Liver (tissue), 9 donors: Measurements from ENCODE around the gene PEAK1. TPM values are rescaled to one million over a fixed set of nuclear protein-coding genes. Genes with fewer than 3 reads are reported as not detected.

Experiments used
- DNase-seq: peaks from one replicate; pipeline ENCODE4 v3.0.0-alpha.2; 2017; ENCODE audit warnings: low spot score
- H3K27ac ChIP-seq, 2 donors: one replicate each; pipeline ENCODE4 v1.7.0; 2013; ENCODE audit warnings: inconsistent platforms in 2 of 2, low read length in 2 of 2, control low read depth in 1 of 2, low read depth in 1 of 2, mild to moderate bottlenecking in 1 of 2
- H3K27me3 ChIP-seq, 4 donors: one replicate each; pipeline versions ENCODE4 v1.6.1 to v1.7.0; 2013; ENCODE audit warnings: low read length in 3 of 4, inconsistent platforms in 1 of 4, mild to moderate bottlenecking in 1 of 4, moderate library complexity in 1 of 4; ENCODE audit not compliant: control insufficient read depth in 4 of 4, insufficient read depth in 4 of 4
- H3K36me3 ChIP-seq, 4 donors: one replicate each; pipeline versions ENCODE4 v1.6.1 to v1.7.0; 2013; ENCODE audit warnings: low read length in 3 of 4, mild to moderate bottlenecking in 3 of 4, low read depth in 1 of 4, moderate library complexity in 1 of 4; ENCODE audit not compliant: control insufficient read depth in 4 of 4, insufficient read depth in 3 of 4
- H3K4me1 ChIP-seq, 4 donors: one replicate each; pipeline versions ENCODE4 v1.6.1 to v1.7.0; 2013; ENCODE audit warnings: low read length in 3 of 4, mild to moderate bottlenecking in 3 of 4, moderate library complexity in 1 of 4; ENCODE audit not compliant: control insufficient read depth in 4 of 4, insufficient read depth in 4 of 4
- H3K4me3 ChIP-seq, 3 donors: one replicate each; pipeline versions ENCODE4 v1.6.1 to v1.7.0; 2013; ENCODE audit warnings: low read length in 3 of 3, control low read depth in 1 of 3, low read depth in 1 of 3, mild to moderate bottlenecking in 1 of 3
- H3K9ac ChIP-seq, 2 donors: one replicate each; pipeline ENCODE4 v1.7.0; 2013; ENCODE audit warnings: low read length in 2 of 2, mild to moderate bottlenecking in 2 of 2, moderate library complexity in 2 of 2, control low read depth in 1 of 2, low read depth in 1 of 2
- H3K9me3 ChIP-seq, 4 donors: one replicate each; pipeline versions ENCODE4 v1.6.1 to v1.7.0; 2013; ENCODE audit warnings: low read length in 3 of 4; ENCODE audit not compliant: control insufficient read depth in 4 of 4
- EGR1 ChIP-seq, 2 donors: IDR thresholded peaks; 2 replicates each; pipeline ENCODE4 v1.6.1; 2016 to 2018; ENCODE audit warnings: antibody characterized with exemption in 2 of 2, low read depth in 2 of 2
- FOXA1 ChIP-seq: IDR thresholded peaks from 2 replicates; pipeline ENCODE4 v1.6.1; 2016; ENCODE audit warnings: antibody characterized with exemption
- FOXA2 ChIP-seq: IDR thresholded peaks from 2 replicates; pipeline ENCODE4 v1.6.1; 2016; ENCODE audit warnings: antibody characterized with exemption
- GABPA ChIP-seq, 2 donors: IDR thresholded peaks in 1 of 2; conservative IDR thresholded peaks in 1 of 2; 2 replicates each; pipeline ENCODE4 v1.6.1; 2016; ENCODE audit warnings: antibody characterized with exemption in 2 of 2, mild to moderate bottlenecking in 1 of 2, moderate library complexity in 1 of 2
- HNF4A ChIP-seq, 2 donors: conservative IDR thresholded peaks; 2 replicates each; pipeline ENCODE4 v1.6.1; 2016; ENCODE audit warnings: antibody characterized with exemption in 2 of 2, mild to moderate bottlenecking in 2 of 2
- HNF4G ChIP-seq: IDR thresholded peaks from 2 replicates; pipeline ENCODE4 v1.6.1; 2016; ENCODE audit warnings: antibody characterized with exemption
- JUND ChIP-seq, 2 donors: IDR thresholded peaks; 2 replicates each; pipeline ENCODE4 v1.6.1; 2016; ENCODE audit warnings: antibody characterized with exemption in 2 of 2
- NR2F2 ChIP-seq: IDR thresholded peaks from 2 replicates; pipeline ENCODE4 v1.6.1; 2016; ENCODE audit warnings: antibody characterized with exemption
- RAD21 ChIP-seq, 2 donors: IDR thresholded peaks; 2 replicates each; pipeline ENCODE4 v1.6.1; 2016; ENCODE audit warnings: antibody characterized with exemption in 2 of 2, mild to moderate bottlenecking in 2 of 2
- RXRA ChIP-seq, 2 donors: IDR thresholded peaks; 2 replicates each; pipeline ENCODE4 v1.6.1; 2017 to 2018; ENCODE audit warnings: antibody characterized with exemption in 2 of 2, mild to moderate bottlenecking in 1 of 2
- SP1 ChIP-seq: IDR thresholded peaks from 2 replicates; pipeline ENCODE4 v1.6.1; 2018; ENCODE audit warnings: antibody characterized with exemption, mild to moderate bottlenecking
- TAF1 ChIP-seq: conservative IDR thresholded peaks from 2 replicates; pipeline ENCODE4 v1.6.1; 2016; ENCODE audit warnings: antibody characterized with exemption, mild to moderate bottlenecking
- YY1 ChIP-seq: IDR thresholded peaks from 2 replicates; pipeline ENCODE4 v1.6.1; 2016; ENCODE audit warnings: antibody characterized with exemption, mild to moderate bottlenecking
- WGBS: extraction: QIAGEN DNeasy Blood & Tissue Kit; methylation state at CpG from one replicate; pipeline ENCODE4 v1.1.7; 2013; 5-methylcytosine and 5-hydroxymethylcytosine counted together
- polyA plus RNA-seq, 2 donors: library from polyadenylated mRNA; stranded (reverse) in 1 of 2; unstranded in 1 of 2; fragments of 200-250 nt in 1 of 2; fragments of >200 nt in 1 of 2; fragmentation: Nextera tagmentation in 1 of 2; extraction: Ambion mirVana in 1 of 2; gene quantifications; one replicate each; pipeline versions ENCODE4 v1.2.1 to v1.2.3, GENCODE V29; 2013 to 2015
- total RNA-seq, 2 donors: library from RNA; depleted of rRNA; stranded (reverse); fragments of >200 nt; gene quantifications; one replicate each; pipeline ENCODE4 v1.2.3, GENCODE V29; 2014
- TF ChIP-seq, protein P1 (sequence below): IDR thresholded peaks from 2 replicates; pipeline ENCODE4 v1.6.1; 2016; ENCODE audit warnings: antibody characterized with exemption
- TF ChIP-seq, protein P2 (sequence below): IDR thresholded peaks from 2 replicates; pipeline ENCODE4 v1.6.1; 2016; ENCODE audit warnings: antibody characterized with exemption
- TF ChIP-seq, protein P3 (sequence below): IDR thresholded peaks from 2 replicates; pipeline ENCODE4 v1.6.1; 2016; ENCODE audit warnings: antibody characterized with exemption
- TF ChIP-seq, protein P4 (sequence below): IDR thresholded peaks from 2 replicates; pipeline ENCODE4 v1.6.1; 2016; ENCODE audit warnings: antibody characterized with exemption, mild to moderate bottlenecking
- donor health status: healthy.
- donor health status: healthy.
- donor health status: healthy.
- donor health status: healthy.
- donor health status: healthy.

Gene PEAK1
- total and polyA plus RNA-seq, 4 donors: 1.8 to 14.9 (median 5.8) TPM

DNA sequence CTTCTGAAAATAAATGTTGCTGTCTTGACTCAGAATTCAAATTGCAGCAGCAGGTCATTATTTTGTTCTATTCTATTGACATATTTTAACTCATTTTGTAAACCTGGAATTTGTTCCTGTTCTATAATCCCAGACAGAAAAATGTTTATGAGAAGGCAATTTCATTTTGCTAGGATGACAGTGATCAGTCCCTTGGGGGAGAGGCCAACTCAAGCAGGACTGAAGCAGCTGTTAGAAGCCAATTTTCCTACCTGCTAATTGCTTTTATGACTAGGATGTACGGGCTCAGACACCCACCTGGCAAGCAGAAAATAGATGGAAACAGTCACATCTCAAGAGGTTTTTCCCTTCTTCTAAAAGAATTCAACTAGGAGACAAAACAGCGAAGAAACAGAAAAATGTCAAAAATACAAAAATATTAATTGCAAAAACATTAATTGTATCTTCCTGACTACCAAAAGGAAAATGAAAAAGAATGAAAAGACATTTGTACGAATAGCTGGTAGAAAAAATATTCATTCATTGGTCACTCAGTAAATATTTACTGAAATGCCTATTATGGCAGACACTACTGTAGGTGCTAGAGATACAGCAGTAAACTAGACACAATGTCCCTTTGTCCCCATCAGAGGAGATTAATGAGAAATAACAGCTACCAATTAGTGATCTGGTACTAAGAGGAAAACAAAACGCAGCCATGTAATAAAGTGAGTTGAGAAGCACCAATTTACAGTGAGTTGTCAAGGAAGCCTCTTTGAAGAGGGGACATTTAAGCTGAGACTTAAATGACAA lies 73.5 kb downstream of the PEAK1 start:
- Histone ChIP-seq H3K36me3 (no peaks in the 10 kb centered on the region), H3K4me3 (no peak overlapping the region), H3K27ac (no peak overlapping the region), H3K9ac (no peak overlapping the region), H3K27me3 (no peaks in the 10 kb centered on the region), H3K9me3 (no peaks in the 10 kb centered on the region), H3K4me1 (no peaks in the 10 kb centered on the region)
- no peak for DNase-seq
- WGBS: 95% methylated on average over 4 of the region's 4 CpGs
- TF ChIP-seq GABPA (IDR thresholded peaks at IDR 0.05 in 1 of 2, conservative IDR thresholded peaks at IDR 0.05 in 1 of 2): no peak
- no peak for TF ChIP-seq RXRA (IDR thresholded peaks at IDR 0.05)
- TF ChIP-seq HNF4A (conservative IDR thresholded peaks at IDR 0.05): no peak
- no peak for TF ChIP-seq RAD21 (IDR thresholded peaks at IDR 0.05)
- TF ChIP-seq YY1: no peak
- TF ChIP-seq FOXA1: no peak
- TF ChIP-seq, protein P1, sequence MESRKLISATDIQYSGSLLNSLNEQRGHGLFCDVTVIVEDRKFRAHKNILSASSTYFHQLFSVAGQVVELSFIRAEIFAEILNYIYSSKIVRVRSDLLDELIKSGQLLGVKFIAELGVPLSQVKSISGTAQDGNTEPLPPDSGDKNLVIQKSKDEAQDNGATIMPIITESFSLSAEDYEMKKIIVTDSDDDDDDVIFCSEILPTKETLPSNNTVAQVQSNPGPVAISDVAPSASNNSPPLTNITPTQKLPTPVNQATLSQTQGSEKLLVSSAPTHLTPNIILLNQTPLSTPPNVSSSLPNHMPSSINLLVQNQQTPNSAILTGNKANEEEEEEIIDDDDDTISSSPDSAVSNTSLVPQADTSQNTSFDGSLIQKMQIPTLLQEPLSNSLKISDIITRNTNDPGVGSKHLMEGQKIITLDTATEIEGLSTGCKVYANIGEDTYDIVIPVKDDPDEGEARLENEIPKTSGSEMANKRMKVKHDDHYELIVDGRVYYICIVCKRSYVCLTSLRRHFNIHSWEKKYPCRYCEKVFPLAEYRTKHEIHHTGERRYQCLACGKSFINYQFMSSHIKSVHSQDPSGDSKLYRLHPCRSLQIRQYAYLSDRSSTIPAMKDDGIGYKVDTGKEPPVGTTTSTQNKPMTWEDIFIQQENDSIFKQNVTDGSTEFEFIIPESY: no peak

DNA sequence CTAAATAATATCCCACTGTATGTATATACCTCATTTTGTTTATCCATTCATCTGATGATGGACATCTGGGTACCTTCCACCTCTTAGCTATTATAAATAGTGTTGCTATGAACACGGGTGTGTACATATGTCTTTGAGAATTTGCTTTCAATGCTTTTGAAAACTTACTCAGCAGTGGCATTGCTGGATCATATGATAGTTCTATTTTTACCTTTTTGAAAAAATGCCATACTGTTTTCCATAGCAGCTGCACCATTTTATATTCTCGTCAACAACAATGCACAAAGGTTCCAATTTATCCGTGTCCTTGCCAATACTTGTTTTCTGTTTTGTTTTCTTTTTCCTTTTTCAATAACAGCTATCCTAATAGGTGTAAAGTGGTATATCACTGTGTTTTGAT lies 77.1 kb downstream of the PEAK1 start:
- Histone ChIP-seq H3K36me3 (no peaks in the 10 kb centered on the region), H3K27ac (no peak overlapping the region), H3K9ac (no peak overlapping the region), H3K27me3 (no peaks in the 10 kb centered on the region), H3K4me1 (no peaks in the 10 kb centered on the region), H3K9me3 (no peaks in the 10 kb centered on the region), H3K4me3 (no peak overlapping the region)
- WGBS: 93% methylated on average over 3 of the region's 3 CpGs
- no peak for TF ChIP-seq HNF4G
- TF ChIP-seq EGR1 (IDR thresholded peaks at IDR 0.05; ENCODE audit: low read depth in 2 of 2): no peak
- TF ChIP-seq HNF4A (conservative IDR thresholded peaks at IDR 0.05): no peak
- no peak for TF ChIP-seq GABPA (IDR thresholded peaks at IDR 0.05 in 1 of 2, conservative IDR thresholded peaks at IDR 0.05 in 1 of 2)
- TF ChIP-seq RXRA (IDR thresholded peaks at IDR 0.05): no peak
- no peak for TF ChIP-seq YY1
- TF ChIP-seq NR2F2: no peak
- no peak for TF ChIP-seq FOXA1
- TF ChIP-seq, protein P2, sequence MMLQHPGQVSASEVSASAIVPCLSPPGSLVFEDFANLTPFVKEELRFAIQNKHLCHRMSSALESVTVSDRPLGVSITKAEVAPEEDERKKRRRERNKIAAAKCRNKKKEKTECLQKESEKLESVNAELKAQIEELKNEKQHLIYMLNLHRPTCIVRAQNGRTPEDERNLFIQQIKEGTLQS: no peak
- no peak for TF ChIP-seq RAD21 (IDR thresholded peaks at IDR 0.05)
- no peak for TF ChIP-seq JUND (IDR thresholded peaks at IDR 0.05)
- TF ChIP-seq, protein P3, sequence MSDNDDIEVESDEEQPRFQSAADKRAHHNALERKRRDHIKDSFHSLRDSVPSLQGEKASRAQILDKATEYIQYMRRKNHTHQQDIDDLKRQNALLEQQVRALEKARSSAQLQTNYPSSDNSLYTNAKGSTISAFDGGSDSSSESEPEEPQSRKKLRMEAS: no peak
- TF ChIP-seq, protein P1: no peak
- TF ChIP-seq FOXA2: no peak
- TF ChIP-seq, protein P4, sequence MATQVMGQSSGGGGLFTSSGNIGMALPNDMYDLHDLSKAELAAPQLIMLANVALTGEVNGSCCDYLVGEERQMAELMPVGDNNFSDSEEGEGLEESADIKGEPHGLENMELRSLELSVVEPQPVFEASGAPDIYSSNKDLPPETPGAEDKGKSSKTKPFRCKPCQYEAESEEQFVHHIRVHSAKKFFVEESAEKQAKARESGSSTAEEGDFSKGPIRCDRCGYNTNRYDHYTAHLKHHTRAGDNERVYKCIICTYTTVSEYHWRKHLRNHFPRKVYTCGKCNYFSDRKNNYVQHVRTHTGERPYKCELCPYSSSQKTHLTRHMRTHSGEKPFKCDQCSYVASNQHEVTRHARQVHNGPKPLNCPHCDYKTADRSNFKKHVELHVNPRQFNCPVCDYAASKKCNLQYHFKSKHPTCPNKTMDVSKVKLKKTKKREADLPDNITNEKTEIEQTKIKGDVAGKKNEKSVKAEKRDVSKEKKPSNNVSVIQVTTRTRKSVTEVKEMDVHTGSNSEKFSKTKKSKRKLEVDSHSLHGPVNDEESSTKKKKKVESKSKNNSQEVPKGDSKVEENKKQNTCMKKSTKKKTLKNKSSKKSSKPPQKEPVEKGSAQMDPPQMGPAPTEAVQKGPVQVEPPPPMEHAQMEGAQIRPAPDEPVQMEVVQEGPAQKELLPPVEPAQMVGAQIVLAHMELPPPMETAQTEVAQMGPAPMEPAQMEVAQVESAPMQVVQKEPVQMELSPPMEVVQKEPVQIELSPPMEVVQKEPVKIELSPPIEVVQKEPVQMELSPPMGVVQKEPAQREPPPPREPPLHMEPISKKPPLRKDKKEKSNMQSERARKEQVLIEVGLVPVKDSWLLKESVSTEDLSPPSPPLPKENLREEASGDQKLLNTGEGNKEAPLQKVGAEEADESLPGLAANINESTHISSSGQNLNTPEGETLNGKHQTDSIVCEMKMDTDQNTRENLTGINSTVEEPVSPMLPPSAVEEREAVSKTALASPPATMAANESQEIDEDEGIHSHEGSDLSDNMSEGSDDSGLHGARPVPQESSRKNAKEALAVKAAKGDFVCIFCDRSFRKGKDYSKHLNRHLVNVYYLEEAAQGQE: no peak
- no peak for TF ChIP-seq SP1
- TF ChIP-seq TAF1: no peak
- DNase-seq: no peak
